ENCODE data around the gene SPG21.

- TF ChIP-seq CTCF (IDR thresholded peaks at IDR 0.05), result no peak
- TF ChIP-seq POLR2A (IDR thresholded peaks at IDR 0.05), result no peak
These were observed 15.3 kb upstream of the SPG21 start for GRCh38 chr15:65004993-65005392.

All from breast epithelium (tissue), 3 donors.